ENCODE data around the gene TINAG.

Gene TINAG

GRCh38 chr6:54294965-54295532, 13.2 kb upstream of the TINAG start:
- DNase-seq (ENCODE audit: extremely low spot score), result no peak
- TF ChIP-seq SP1 (IDR thresholded peaks at IDR 0.05) (no peak), L3MBTL2 (conservative IDR thresholded peaks at IDR 0.05) (no peak), HDGF (IDR thresholded peaks at IDR 0.05; ENCODE audit: borderline replicate concordance) (no peak), BHLHE40 (IDR thresholded peaks at IDR 0.05; ENCODE audit: borderline replicate concordance) (no peak), ARNT (IDR thresholded peaks at IDR 0.05) (no peak), NFRKB (IDR thresholded peaks at IDR 0.05) (no peak)
- CTCF ChIA-PET, result no interaction called here
- POLR2A ChIA-PET, result no interaction called here

GRCh38 chr6:54299542-54300269, 8.5 kb upstream of the TINAG start:
- ChIA-PET CTCF (no interaction called here), POLR2A (no interaction called here)
- TF ChIP-seq ZNF384 (IDR thresholded peaks at IDR 0.05) (no peak), FOXA1 (IDR thresholded peaks at IDR 0.05) (no peak), SUZ12 (IDR thresholded peaks at IDR 0.05) (no peak), TARDBP (IDR thresholded peaks at IDR 0.05) (no peak), NFRKB (IDR thresholded peaks at IDR 0.05) (no peak), ELF4 (IDR thresholded peaks at IDR 0.05) (no peak), SP1 (IDR thresholded peaks at IDR 0.05) (no peak)
- no peak for DNase-seq (ENCODE audit: extremely low spot score)

- TF ChIP-seq SP1 (IDR thresholded peaks at IDR 0.05) (no peak), SUZ12 (IDR thresholded peaks at IDR 0.05) (no peak), L3MBTL2 (conservative IDR thresholded peaks at IDR 0.05) (no peak), FOXK2 (IDR thresholded peaks at IDR 0.05) (no peak), ZNF384 (IDR thresholded peaks at IDR 0.05) (no peak), PKNOX1 (IDR thresholded peaks at IDR 0.05) (no peak), FOXA1 (IDR thresholded peaks at IDR 0.05) (no peak), BHLHE40 (IDR thresholded peaks at IDR 0.05; ENCODE audit: borderline replicate concordance) (no peak), TARDBP (IDR thresholded peaks at IDR 0.05) (no peak), HDGF (IDR thresholded peaks at IDR 0.05; ENCODE audit: borderline replicate concordance) (no peak)
- DNase-seq (ENCODE audit: extremely low spot score), result no peak
- CTCF ChIA-PET, result no interaction called here
- POLR2A ChIA-PET, result no interaction called here
These were observed 6.5 kb upstream of the TINAG start for GRCh38 chr6:54301770-54302169.

GRCh38 chr6:54307439-54307910, 766 bp upstream of the TINAG start:
- TF ChIP-seq TARDBP (IDR thresholded peaks at IDR 0.05), result no peak
- no peak for TF ChIP-seq FOXK2 (IDR thresholded peaks at IDR 0.05)
- no peak for TF ChIP-seq ZNF384 (IDR thresholded peaks at IDR 0.05)
- no peak for TF ChIP-seq HDGF (IDR thresholded peaks at IDR 0.05; ENCODE audit: borderline replicate concordance)
- no peak for TF ChIP-seq BHLHE40 (IDR thresholded peaks at IDR 0.05; ENCODE audit: borderline replicate concordance)
- no peak for TF ChIP-seq FOXA1 (IDR thresholded peaks at IDR 0.05)
- no peak for TF ChIP-seq NFRKB (IDR thresholded peaks at IDR 0.05)
- TF ChIP-seq PKNOX1 (IDR thresholded peaks at IDR 0.05), result no peak
- TF ChIP-seq FOXM1 (IDR thresholded peaks at IDR 0.05; ENCODE audit: borderline replicate concordance), result no peak
- no peak for TF ChIP-seq ARNT (IDR thresholded peaks at IDR 0.05)
- TF ChIP-seq SUZ12 (IDR thresholded peaks at IDR 0.05), result no peak
- TF ChIP-seq L3MBTL2 (conservative IDR thresholded peaks at IDR 0.05), result no peak
- TF ChIP-seq CTBP1 (IDR thresholded peaks at IDR 0.05; ENCODE audit: borderline replicate concordance), result no peak
- no peak for TF ChIP-seq SP1 (IDR thresholded peaks at IDR 0.05)
- no peak for TF ChIP-seq LEF1 (IDR thresholded peaks at IDR 0.05; ENCODE audit: borderline replicate concordance)
- ChIA-PET CTCF (no interaction called here), POLR2A (no interaction called here)
- DNase-seq (ENCODE audit: extremely low spot score), result no peak

GRCh38 chr6:54308986-54309315, 710 bp downstream of the TINAG start:
- CTCF ChIA-PET, result no interaction called here
- TF ChIP-seq FOXM1 (IDR thresholded peaks at IDR 0.05; ENCODE audit: borderline replicate concordance), result no peak
- no peak for TF ChIP-seq TARDBP (IDR thresholded peaks at IDR 0.05)
- TF ChIP-seq NFRKB (IDR thresholded peaks at IDR 0.05), result no peak
- TF ChIP-seq HDGF (IDR thresholded peaks at IDR 0.05; ENCODE audit: borderline replicate concordance), result no peak
- no peak for TF ChIP-seq FOXK2 (IDR thresholded peaks at IDR 0.05)
- TF ChIP-seq CTBP1 (IDR thresholded peaks at IDR 0.05; ENCODE audit: borderline replicate concordance), result no peak
- TF ChIP-seq SP1 (IDR thresholded peaks at IDR 0.05), result no peak
- no peak for TF ChIP-seq ARNT (IDR thresholded peaks at IDR 0.05)
- no peak for TF ChIP-seq ELF4 (IDR thresholded peaks at IDR 0.05)
- DNase-seq (ENCODE audit: extremely low spot score), result no peak
- POLR2A ChIA-PET, result no interaction called here

- TF ChIP-seq L3MBTL2 (conservative IDR thresholded peaks at IDR 0.05) (no peak), SP1 (IDR thresholded peaks at IDR 0.05) (no peak), ZNF384 (IDR thresholded peaks at IDR 0.05) (no peak), FOXK2 (IDR thresholded peaks at IDR 0.05) (no peak), LEF1 (IDR thresholded peaks at IDR 0.05; ENCODE audit: borderline replicate concordance) (no peak)
- ChIA-PET POLR2A (no interaction called here), CTCF (no interaction called here)
- DNase-seq (ENCODE audit: extremely low spot score), result no peak
These were observed 2.3 kb downstream of the TINAG start for GRCh38 chr6:54310377-54311152.

GRCh38 chr6:54315656-54316055, 7.4 kb downstream of the TINAG start:
- no peak for TF ChIP-seq CTBP1 (IDR thresholded peaks at IDR 0.05; ENCODE audit: borderline replicate concordance)
- TF ChIP-seq ARNT (IDR thresholded peaks at IDR 0.05), result no peak
- no peak for TF ChIP-seq SUZ12 (IDR thresholded peaks at IDR 0.05)
- no peak for TF ChIP-seq FOXA1 (IDR thresholded peaks at IDR 0.05)
- no peak for TF ChIP-seq TARDBP (IDR thresholded peaks at IDR 0.05)
- no peak for TF ChIP-seq HDGF (IDR thresholded peaks at IDR 0.05; ENCODE audit: borderline replicate concordance)
- no peak for TF ChIP-seq FOXK2 (IDR thresholded peaks at IDR 0.05)
- TF ChIP-seq LEF1 (IDR thresholded peaks at IDR 0.05; ENCODE audit: borderline replicate concordance), result no peak
- no peak for TF ChIP-seq FOXM1 (IDR thresholded peaks at IDR 0.05; ENCODE audit: borderline replicate concordance)
- TF ChIP-seq L3MBTL2 (conservative IDR thresholded peaks at IDR 0.05), result no peak
- no peak for TF ChIP-seq PKNOX1 (IDR thresholded peaks at IDR 0.05)
- no peak for TF ChIP-seq ELF4 (IDR thresholded peaks at IDR 0.05)
- no peak for TF ChIP-seq ZNF384 (IDR thresholded peaks at IDR 0.05)
- TF ChIP-seq NFRKB (IDR thresholded peaks at IDR 0.05), result no peak
- TF ChIP-seq SP1 (IDR thresholded peaks at IDR 0.05), result no peak
- TF ChIP-seq BHLHE40 (IDR thresholded peaks at IDR 0.05; ENCODE audit: borderline replicate concordance), result no peak
- ChIA-PET POLR2A (no interaction called here), CTCF (no interaction called here)
- DNase-seq (ENCODE audit: extremely low spot score), result no peak
